HG03460 (cell line): ENCODE results near the gene IRAK1.

Experiments used
- ATAC-seq: cut with Tn5 transposase; IDR thresholded peaks from one replicate; pipeline ENCODE4 v1.9.1; 2021; ENCODE audit not compliant: unreplicated experiment

Gene IRAK1

DNA sequence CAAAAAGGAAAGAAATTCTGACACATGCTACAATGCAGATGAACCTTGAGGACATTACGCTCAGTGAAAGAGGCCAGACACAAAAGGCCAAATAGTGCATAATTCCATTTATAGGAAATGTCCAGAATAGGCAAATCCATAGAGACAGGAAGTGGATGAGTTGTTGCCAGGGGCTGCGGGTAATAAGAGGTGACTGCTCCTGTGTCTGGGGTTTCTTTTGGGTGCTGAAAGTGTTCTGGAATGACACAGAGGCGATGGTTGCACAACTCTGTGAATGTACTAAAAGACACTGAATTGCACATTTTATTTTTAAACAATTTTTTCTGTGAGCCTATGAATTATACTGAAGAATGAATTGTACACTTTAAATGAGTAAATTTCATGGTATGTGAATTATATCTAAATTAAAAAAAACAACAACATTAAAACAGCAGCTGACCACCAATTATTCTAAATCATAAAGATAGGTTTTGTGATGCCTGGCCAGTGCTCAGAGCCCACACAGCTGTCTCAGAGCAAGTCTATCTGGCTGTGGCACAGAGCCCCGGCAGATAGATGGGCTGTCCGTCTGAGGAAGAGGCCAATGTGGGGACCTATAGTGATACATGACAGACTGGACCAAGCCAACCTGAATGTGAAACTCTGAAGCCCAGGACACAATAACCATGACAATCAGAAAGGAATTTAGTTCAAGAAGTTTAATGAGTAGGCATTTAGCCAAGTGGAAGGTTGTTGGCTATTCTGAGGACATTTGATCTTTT, 23.5 kb upstream of the IRAK1 start:
- ATAC-seq = no peak

DNA sequence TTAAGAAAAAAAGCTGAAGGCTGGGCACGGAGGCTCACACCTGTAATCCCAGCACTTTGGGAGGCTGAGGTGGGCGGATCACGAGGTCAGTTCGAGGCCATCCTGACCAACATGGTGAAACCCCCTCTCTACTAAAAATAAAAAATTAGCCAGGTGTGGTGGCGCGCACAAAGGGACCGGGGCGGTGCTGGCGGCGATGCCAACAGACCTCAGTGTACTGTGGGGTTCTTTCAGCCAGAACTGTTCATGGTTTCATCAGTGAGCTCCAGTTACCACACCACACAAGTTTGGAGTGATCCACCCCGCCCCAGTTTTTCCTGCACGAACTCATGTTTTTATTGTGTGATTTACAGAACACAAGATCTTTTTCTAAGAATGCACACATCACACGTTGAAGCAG, 21.2 kb upstream of the IRAK1 start:
- no peak for ATAC-seq

DNA sequence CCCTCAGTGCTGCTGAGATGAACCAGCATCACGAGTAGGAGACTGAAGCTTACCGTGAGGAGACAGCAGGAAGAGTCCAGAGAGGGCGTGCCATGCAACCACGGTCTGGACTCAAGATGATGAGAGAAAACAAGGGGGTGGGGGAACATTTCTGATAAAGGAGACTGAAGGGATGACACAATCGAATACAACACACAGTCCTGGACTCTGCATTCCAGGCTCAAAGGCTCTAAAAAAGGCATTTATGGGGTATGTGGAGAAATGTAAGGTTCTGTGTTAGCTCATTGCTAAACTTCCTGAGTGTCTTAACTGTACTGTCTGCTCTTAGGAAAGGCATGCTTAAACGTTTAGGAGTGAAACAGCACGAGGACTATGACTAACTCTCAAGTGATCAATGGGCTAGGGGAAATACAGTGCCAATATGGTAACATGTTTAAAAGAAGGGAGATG, 20.6 kb upstream of the IRAK1 start:
- no peak for ATAC-seq

DNA sequence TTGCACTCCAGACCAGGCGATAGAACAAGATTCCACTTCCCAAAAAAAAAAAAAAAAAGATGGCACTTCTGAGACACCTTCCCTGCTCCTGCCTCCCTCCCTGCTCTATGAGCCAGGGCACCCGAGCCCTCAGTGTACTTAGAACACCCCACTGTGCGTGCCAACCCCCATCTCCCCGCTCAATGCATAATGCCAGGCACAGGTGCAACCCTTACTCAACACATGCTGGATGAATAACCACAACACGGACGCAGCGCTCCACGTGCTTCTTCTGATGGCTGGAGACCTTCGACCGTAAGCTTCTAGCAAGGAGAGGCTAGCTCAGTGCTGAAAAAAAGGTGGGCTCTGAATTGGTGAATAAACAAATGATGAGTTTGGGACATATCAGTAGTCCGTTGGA, 19.9 kb upstream of the IRAK1 start:
- no peak for ATAC-seq

- ATAC-seq = no peak
These were observed 19.0 kb upstream of the IRAK1 start for GRCh38 chrX:154038656-154039055.

DNA sequence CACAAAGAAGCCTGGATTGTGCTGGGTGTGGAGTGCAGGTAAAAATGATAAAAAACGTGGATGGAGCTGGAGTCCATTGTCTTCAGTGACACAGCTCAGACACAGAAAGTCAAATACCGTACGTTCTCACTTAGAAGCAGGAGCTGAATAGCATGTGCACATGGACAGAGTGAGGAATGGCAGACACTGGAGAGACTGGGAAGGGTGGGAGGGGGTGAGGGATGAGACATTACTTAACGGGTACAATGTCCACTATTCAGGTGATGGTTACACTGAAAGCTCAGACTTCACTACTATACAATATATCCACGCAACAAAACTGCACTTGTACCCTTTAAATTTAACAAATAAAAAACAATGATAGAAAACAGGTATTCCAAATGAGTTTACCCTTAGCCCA, 18.1 kb upstream of the IRAK1 start:
- ATAC-seq = no peak

DNA sequence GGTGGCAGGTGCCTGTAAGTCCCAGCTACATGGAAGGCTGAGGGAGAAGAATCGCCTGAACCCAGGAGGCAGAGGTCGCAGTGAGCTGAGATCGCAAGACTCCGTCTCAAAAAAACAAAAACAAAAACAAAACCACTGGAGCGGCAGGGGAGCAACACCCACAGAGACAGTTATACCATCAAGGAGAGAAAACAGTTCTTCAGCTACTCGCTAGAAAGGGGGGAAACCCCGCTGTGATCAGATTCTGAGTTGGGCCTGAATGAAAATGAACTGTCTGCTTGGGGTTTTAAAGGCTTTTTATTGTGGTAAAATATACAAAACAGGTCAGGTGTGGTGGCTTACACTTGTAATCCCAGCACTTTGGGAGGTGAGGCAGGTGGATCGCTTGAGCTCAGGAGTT, 16.8 kb upstream of the IRAK1 start:
- no peak for ATAC-seq

DNA sequence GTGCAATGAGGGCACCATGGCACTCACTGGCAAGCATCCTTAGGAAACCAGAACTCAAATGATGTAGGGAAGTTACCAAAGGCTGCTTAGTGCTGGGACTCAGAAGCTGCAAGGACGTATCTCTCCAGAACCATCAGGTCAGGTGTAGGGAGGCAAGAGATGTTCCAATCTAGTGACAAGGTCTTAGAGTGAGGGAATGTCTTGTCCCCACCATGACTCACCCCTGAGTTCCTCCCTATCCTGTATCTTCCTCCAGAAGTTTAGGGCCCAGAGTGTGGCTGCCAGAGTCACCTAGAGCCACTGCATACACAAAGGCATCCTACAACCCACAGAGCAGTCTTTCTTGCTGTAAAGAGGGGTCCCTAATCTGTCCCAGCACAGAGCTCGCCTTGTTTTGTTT, 14.1 kb upstream of the IRAK1 start:
- no peak for ATAC-seq

DNA sequence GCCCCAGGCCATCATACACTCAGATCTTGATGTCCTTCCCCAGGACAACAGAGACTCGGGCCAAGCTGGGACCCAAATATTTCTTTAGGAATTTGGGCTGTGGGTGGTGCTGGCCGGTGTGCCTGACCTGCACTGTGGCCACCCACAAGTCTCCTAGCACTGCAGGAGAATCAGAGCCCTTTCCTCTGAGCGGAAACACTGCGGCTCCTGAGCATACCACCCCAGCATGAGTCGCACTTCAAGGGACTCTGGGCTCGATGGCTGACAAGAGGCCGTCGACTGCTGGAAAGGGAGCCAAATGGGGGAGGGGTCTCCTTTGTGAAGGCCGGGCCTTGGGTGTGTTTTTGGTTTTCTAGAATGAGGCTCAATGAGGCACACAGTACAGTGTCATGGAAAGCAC, 13.0 kb upstream of the IRAK1 start:
- no peak for ATAC-seq

DNA sequence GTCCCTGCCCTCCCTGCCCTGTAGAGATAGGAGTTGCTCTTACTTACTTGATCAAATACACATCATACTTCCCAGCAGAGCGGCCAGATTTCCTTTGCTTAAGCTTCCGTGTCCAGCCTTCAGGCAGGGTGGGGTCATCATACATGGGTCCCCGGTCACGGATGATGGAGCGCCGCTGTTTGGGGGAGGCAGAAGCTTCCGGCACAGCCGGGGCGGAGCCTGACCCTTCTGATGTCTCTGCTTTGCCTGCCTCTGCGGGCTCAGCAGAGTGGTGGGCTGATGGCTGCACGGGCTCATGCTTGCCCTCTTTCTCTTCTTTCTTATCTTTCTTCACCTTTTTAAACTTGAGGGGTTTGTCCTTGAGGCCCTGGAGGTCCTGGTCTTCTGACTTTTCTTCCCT, 12.5 kb upstream of the IRAK1 start:
- ATAC-seq = no peak

- no peak for ATAC-seq
These were observed 11.1 kb upstream of the IRAK1 start for GRCh38 chrX:154030715-154031305.

DNA sequence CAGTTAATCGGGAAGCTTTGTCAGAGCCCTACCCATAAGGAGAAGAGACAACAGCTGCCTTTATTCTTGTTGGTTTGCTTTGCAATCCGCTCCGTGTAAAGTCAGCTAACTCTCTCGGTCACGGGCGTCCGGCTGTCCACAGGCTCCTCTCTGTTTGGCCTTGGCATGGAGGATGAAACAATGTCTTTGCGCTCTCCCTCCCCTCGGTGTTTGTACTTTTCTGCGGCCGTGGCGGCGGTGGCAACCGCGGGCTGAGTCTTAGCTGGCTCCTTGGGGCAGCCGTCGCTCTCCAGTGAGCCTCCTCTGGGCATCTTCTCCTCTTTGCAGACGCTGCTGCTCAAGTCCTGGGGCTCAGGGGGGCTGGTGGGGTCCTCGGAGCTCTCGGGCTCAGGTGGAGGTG, 10.6 kb upstream of the IRAK1 start:
- no peak for ATAC-seq

- ATAC-seq = no peak
These were observed 9.7 kb upstream of the IRAK1 start for GRCh38 chrX:154029439-154029838.

DNA sequence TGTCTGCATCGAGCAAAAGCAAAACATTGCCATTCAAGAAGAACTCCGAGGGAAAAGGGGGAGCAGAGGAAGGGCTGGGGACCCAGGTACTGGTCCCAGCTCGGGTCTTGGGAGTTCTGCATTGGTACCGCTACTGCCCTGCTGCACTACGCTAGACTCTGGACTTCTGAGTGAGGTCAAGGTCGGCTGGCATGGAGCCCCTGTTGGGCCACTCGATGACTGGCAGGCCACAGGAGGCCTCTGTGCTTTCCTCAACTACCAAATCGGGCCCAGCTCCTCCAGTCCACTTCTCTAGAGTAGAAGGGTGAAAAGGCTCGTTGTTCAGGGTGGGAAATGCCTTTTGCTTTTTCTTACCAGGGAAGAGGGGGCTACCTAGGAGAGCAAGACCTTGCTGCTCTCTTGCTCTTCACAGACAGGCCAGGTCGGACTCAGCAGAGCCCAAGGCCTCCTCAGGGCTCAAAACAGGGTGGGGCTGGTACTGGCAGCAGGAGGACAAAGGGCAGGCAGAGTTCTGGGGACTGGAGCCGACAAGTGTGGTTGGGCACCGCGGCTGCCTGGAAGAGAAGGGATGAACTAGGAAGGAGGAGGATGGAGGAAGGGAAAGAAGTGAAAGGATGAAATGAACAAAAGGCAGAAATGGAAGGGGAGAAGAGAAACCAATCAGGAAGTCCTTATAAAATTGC, 8.9 kb upstream of the IRAK1 start:
- no peak for ATAC-seq

- no peak for ATAC-seq
These were observed 8.3 kb upstream of the IRAK1 start for GRCh38 chrX:154027986-154028385.

DNA sequence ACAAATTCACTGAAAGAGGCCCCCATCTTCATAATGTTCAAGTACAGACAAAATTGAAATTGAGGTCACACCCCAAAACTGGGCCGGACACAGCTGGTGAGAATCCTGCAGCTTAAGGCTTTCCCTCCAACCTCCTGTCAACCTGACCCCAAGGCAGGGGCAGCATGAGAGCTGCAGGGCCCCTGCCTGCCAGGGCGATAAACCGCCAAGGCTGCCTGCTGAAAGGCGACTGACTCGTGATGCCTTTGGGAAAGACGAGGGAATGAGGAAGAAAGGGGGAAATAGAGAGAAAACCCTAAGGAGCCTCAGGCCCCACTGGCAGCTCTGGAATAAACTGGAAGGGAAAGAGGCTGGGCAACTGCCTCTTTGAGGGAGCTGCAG, 7.3 kb upstream of the IRAK1 start:
- no peak for ATAC-seq

DNA sequence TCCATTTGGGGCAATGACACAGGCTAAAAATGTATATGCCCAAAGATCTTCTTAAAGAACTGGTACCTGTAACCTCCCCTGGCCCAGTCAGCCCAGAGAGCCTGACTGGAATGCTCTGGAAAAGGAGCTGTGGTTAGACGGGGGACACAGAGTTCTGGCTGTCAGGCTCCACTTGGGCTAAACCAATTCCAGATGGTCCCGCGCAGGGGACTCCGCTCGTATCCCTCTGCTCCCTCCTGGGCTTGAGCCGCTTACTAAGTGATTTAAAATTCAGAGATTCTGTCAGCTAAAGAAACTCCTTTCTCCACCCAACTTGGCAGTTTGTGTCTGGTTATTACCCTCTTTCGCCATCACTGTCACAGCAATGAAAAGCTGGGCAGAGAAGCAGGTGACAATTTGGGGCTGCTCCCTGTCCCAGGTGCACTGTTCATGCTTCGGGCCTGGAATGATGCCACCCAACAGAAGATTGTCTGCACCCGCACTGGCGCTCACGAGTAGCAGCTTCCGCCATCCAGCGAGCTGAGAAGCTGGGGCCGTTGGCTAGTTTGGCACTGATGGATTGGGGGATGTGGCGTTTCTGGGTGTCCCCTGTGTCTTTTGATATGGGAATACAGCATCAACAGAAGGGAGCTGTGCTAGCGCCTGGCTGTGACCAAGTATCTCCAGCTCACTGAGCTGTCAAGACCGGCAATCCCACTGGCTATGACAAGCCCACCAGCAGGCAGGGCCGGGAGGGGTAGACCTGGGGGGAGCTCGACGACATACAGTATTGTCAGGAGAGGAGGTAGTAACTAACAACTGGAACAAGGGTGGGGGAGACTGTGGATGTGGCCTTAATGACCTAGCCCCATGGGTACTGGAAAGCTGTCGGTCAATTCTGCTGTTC, 6.7 kb upstream of the IRAK1 start:
- ATAC-seq = no peak

DNA sequence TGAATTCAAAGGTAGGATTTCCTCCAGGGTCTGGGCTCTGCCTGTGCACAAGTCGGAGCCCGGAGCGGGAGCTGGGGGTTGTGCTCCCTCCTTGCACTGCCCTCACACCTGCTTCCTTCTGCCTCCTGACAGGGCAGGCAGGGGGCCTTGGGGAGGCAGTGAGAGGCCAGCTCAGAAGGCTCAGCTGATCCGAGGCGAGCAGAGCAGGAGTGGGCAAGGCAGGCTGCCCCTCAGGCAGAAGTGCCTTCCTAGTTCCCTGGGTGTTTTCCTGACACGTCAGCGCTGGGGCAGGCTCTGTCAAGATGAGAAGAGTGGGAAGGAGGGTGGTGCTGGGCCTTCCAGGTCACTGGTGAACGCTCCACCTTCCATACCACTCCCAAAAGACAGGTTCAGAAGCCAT, 5.5 kb upstream of the IRAK1 start:
- ATAC-seq = no peak

DNA sequence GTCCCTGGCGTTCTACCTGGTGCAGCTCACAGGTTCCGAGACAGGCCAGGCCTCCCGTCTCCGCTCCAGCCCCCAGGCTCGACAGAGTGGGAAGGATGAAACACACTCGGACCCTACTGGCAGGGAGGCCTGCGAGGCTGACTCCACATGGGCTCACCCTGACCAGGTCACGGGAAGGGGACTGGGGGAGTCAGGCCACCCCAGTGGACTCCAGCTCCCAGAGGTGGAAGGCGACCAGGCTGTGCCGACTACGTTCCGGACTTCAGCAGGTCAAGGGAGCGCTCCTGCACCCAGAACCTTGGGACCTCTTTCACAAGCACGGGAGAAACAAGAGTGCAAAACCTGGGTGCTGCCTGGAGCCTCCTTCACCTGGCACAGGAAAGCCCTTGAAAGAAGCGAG, 4.6 kb upstream of the IRAK1 start:
- no peak for ATAC-seq

- no peak for ATAC-seq
These were observed 3.7 kb upstream of the IRAK1 start for GRCh38 chrX:154023276-154024000.

- no peak for ATAC-seq
These were observed 2.4 kb upstream of the IRAK1 start for GRCh38 chrX:154022108-154022507.
